Adipocyte (in vitro differentiated cells): ENCODE measurements around the gene CD79B.

Experiments used
- DNase-seq: peaks from one replicate; pipeline ENCODE4 v3.0.0-alpha.2; 2015; ENCODE audit warnings: low read depth
- H3K27me3 ChIP-seq: replicated peaks from 2 replicates; pipeline ENCODE4 v1.7.0; 2013; ENCODE audit warnings: mild to moderate bottlenecking, low read length, moderate library complexity; ENCODE audit not compliant: control insufficient read depth, insufficient read depth
- H3K36me3 ChIP-seq: 2 replicates; pipeline ENCODE4 v1.7.0; 2013; ENCODE audit warnings: low read length, mild to moderate bottlenecking, moderate library complexity; ENCODE audit not compliant: control insufficient read depth, insufficient read depth, severe bottlenecking
- H3K4me1 ChIP-seq: 2 replicates; pipeline ENCODE4 v1.7.0; 2013; ENCODE audit warnings: mild to moderate bottlenecking, low read length, moderate library complexity; ENCODE audit not compliant: control insufficient read depth, insufficient read depth
- H3K4me3 ChIP-seq: 2 replicates; pipeline ENCODE4 v1.7.0; 2013; ENCODE audit warnings: mild to moderate bottlenecking, low read length, moderate library complexity
- H3K9ac ChIP-seq: 2 replicates; pipeline ENCODE4 v1.7.0; 2013; ENCODE audit warnings: mild to moderate bottlenecking, low read length, moderate library complexity
- H3K9me3 ChIP-seq: 2 replicates; pipeline ENCODE4 v1.7.0; 2013; ENCODE audit warnings: mild to moderate bottlenecking, low read length, moderate library complexity; ENCODE audit not compliant: control insufficient read depth

CD79B gene

GRCh38 chr17:63966646-63967264, 34.6 kb upstream of the CD79B start:
- H3K9me3 ChIP-seq, result no peaks in the 10 kb centered on the region

GRCh38 chr17:63963123-63963522, 31.0 kb upstream of the CD79B start:
- DNase-seq, result no peak
- no peak overlapping the region for H3K9ac ChIP-seq
- no peaks in the 10 kb centered on the region for H3K36me3 ChIP-seq
- H3K4me3 ChIP-seq, result no peak overlapping the region
- peaks cover 26% of the 10 kb centered on the region for H3K4me1 ChIP-seq
- H3K27me3 ChIP-seq, result peaks cover 3% of the 10 kb centered on the region
- H3K9me3 ChIP-seq, result no peaks in the 10 kb centered on the region

More at GRCh38 chr17:63966646-63967264, 34.6 kb upstream of the CD79B start:
- DNase-seq, result no peak
- Histone ChIP-seq H3K27me3 (peaks cover 17% of the 10 kb centered on the region), H3K4me1 (peaks cover 18% of the 10 kb centered on the region), H3K4me3 (no peak overlapping the region), H3K36me3 (no peaks in the 10 kb centered on the region), H3K9ac (no peak overlapping the region)

DNA sequence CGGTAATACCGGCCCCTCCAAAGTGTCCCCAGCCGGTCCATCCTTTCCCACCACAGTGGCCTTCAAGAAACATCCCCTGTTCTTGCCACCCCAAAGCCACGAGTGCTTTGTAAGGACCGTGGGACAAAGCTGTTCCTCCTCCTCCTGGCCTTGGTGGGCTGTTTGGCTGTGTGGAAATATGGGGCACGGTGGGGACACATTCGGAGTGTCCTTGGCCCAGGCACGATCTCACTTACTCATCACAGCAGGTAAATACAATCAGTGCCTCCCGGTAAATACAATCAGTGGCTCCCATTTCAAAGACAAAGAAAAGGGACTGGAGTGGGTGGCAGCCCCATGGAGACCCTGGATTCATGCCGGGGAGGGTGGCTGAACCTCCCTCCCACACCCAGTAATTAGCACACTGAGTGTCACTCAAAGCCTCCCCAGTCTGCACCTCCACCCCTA, 30.2 kb upstream of the CD79B start:
- Histone ChIP-seq H3K4me3 (no peak overlapping the region), H3K9me3 (no peaks in the 10 kb centered on the region), H3K36me3 (no peaks in the 10 kb centered on the region), H3K4me1 (peaks cover 26% of the 10 kb centered on the region), H3K27me3 (peaks cover 3% of the 10 kb centered on the region), H3K9ac (no peak overlapping the region)
- DNase-seq, result no peak

GRCh38 chr17:63961355-63962212, 29.5 kb upstream of the CD79B start:
- peaks cover 3% of the 10 kb centered on the region for H3K27me3 ChIP-seq
- peaks cover 26% of the 10 kb centered on the region for H3K4me1 ChIP-seq
- peak; percentile 43 for DNase-seq
- no peaks in the 10 kb centered on the region for H3K9me3 ChIP-seq
- H3K36me3 ChIP-seq, result no peaks in the 10 kb centered on the region
- H3K4me3 ChIP-seq, result peak overlapping the region; percentile 72
- H3K9ac ChIP-seq, result no peak overlapping the region

DNA sequence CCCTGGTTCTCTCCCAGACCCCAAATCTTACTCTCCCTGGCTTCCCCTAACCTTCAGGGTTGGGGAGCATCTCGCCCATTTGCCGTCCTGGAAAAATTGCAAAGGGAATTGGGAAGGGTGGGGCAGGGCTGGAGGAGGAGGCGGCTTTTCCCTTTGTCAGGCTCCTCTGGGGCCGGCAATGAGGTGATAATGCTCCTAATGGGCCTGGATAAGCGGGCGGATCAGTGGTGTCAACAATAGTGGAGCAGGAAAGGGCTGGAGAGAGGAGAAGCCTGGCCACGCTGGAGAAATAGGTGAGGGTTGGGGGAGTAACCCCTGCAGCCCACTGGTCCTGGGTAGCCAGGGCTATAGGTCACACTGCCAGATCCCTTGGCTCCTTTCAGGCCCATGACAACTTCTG, 28.3 kb upstream of the CD79B start:
- Histone ChIP-seq H3K4me3 (peak overlapping the region; percentile 72), H3K9me3 (no peaks in the 10 kb centered on the region), H3K27me3 (peaks cover 3% of the 10 kb centered on the region), H3K36me3 (no peaks in the 10 kb centered on the region), H3K9ac (peak overlapping the region; percentile 42), H3K4me1 (peaks cover 26% of the 10 kb centered on the region)
- DNase-seq, result no peak

GRCh38 chr17:63960006-63960405, 27.9 kb upstream of the CD79B start:
- Histone ChIP-seq H3K9me3 (no peaks in the 10 kb centered on the region), H3K4me3 (peak overlapping the region; percentile 72), H3K4me1 (peaks cover 26% of the 10 kb centered on the region), H3K27me3 (peaks cover 3% of the 10 kb centered on the region), H3K9ac (no peak overlapping the region), H3K36me3 (no peaks in the 10 kb centered on the region)
- DNase-seq, result no peak

DNA sequence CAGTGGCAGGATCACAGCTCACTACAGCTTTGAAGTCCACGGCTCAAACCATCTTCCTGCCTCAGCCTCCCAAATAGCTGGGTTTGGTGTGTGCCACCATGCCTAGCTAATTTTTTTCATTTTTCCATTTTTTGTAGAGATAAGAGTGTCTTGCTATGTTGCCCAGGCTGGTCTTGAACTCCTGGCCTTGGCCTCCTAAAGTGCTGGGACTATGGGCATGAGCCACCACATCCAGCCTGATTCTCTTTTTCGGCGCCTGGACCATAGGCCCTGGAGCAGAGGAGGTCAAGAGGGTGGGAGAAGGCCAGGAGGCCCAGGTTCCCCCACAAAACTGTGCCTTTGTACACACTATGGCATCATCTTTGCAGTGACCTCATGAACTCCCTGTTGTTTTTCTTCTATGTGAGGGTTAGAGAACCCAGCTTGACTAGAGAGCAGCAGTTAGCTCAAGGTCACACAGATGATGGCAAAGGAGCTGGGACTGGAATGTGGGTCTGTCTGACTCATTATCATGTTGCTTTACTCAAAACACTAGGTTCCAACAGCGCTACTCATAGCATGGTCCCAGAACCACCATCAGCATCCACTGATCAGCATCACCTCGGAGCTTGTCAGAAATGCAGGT, 24.3 kb upstream of the CD79B start:
- DNase-seq, result peak; percentile 9
- H3K27me3 ChIP-seq, result peaks cover 17% of the 10 kb centered on the region
- no peaks in the 10 kb centered on the region for H3K9me3 ChIP-seq
- peaks cover 8% of the 10 kb centered on the region for H3K4me1 ChIP-seq
- H3K36me3 ChIP-seq, result no peaks in the 10 kb centered on the region
- H3K4me3 ChIP-seq, result no peak overlapping the region
- H3K9ac ChIP-seq, result no peak overlapping the region

DNA sequence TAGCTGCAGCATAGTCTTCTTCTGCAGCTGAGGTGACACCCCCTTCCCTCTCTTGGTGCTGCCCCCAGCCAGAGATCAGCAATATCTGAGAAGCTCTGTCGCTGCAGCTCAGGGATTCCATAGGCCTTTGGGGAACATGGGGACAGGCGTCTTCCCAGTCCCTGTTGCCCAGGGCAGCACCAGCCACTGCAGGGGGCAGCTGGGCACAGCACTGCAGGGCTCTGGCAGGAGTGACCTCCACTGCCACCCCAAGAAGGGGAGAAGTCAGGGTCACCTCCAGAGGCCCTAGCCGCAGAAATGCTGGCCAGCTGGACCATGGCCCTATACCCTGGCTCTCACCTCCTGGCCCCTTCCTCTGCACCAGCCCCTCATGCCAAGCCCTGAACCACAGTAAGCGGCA, 23.7 kb upstream of the CD79B start:
- DNase-seq, result no peak
- H3K4me1 ChIP-seq, result peaks cover 4% of the 10 kb centered on the region
- H3K9ac ChIP-seq, result no peak overlapping the region
- H3K27me3 ChIP-seq, result peaks cover 23% of the 10 kb centered on the region
- H3K4me3 ChIP-seq, result no peak overlapping the region
- no peaks in the 10 kb centered on the region for H3K9me3 ChIP-seq
- no peaks in the 10 kb centered on the region for H3K36me3 ChIP-seq

GRCh38 chr17:63955232-63955631, 23.1 kb upstream of the CD79B start:
- Histone ChIP-seq H3K27me3 (peaks cover 27% of the 10 kb centered on the region), H3K9ac (no peak overlapping the region), H3K36me3 (no peaks in the 10 kb centered on the region), H3K4me3 (no peak overlapping the region), H3K4me1 (peaks cover 3% of the 10 kb centered on the region), H3K9me3 (no peaks in the 10 kb centered on the region)
- DNase-seq, result no peak

DNA sequence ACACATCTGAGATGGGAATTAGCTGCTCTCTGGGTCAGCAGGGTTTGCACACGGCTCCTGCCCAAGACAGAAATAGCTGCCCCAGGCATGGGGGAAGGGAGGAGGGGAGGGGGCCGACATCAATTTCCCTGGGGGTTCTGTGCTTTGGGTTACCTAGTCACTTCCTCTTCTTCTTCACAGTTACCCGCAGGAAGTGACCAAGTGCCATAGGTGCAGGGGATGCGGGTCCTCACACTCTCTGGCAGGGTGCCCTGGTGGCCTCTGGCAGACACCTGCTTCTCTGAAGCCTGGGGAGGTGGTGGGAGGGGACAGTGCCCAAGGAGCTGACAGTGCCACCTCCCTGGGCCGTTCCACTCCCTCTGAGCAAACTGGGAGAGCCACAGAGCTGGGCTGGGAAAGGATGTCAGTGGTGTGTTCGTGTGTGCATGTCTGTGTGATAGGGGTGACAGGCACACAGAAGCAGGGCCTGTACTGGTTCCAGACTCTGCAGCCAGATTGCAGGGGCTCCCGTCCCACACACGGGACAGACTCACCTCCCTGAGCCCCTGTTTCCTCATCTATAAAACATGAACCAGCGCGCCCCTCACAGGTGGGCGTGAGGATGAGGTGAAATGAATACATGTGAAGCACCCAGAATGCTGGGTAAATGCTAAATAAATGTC, 22.4 kb upstream of the CD79B start:
- H3K27me3 ChIP-seq, result peaks cover 27% of the 10 kb centered on the region
- no peaks in the 10 kb centered on the region for H3K36me3 ChIP-seq
- H3K4me1 ChIP-seq, result peaks cover 3% of the 10 kb centered on the region
- H3K9me3 ChIP-seq, result no peaks in the 10 kb centered on the region
- H3K4me3 ChIP-seq, result no peak overlapping the region
- no peak overlapping the region for H3K9ac ChIP-seq
- no peak for DNase-seq
